KMS-11 (cell line): ENCODE data around the gene ST7L.

Source experiments
- H2AFZ ChIP-seq: fragments of 200-600 bp; sonication (generic); 2 replicates; pipeline ENCODE4 v1.6.1; 2016; ENCODE audit warnings: antibody characterized with exemption, mixed run types, low read depth
- H3K27ac ChIP-seq: fragments of 200-600 bp; sonication (generic); 2 replicates; pipeline ENCODE4 v1.6.1; 2016; ENCODE audit warnings: mild to moderate bottlenecking, mixed run types
- H3K27me3 ChIP-seq: fragments of 200-600 bp; sonication (generic); 2 replicates; pipeline ENCODE4 v1.6.1; 2017; ENCODE audit warnings: mild to moderate bottlenecking, low read depth, mixed run types, moderate library complexity; ENCODE audit not compliant: insufficient read depth
- H3K36me3 ChIP-seq: fragments of 200-600 bp; sonication (generic); 2 replicates; pipeline ENCODE4 v1.6.1; 2017; ENCODE audit warnings: mild to moderate bottlenecking, mixed run types; ENCODE audit not compliant: insufficient read depth
- H3K4me1 ChIP-seq: fragments of 200-600 bp; sonication (generic); 2 replicates; pipeline ENCODE4 v1.6.1; 2016; ENCODE audit warnings: mild to moderate bottlenecking, low read depth, mixed run types; ENCODE audit not compliant: poor library complexity, severe bottlenecking
- H3K4me2 ChIP-seq: fragments of 200-600 bp; sonication (generic); 2 replicates; pipeline ENCODE4 v1.7.0; 2016; ENCODE audit warnings: mild to moderate bottlenecking, mixed run types
- H3K4me3 ChIP-seq: fragments of 200-600 bp; sonication (generic); IDR thresholded peaks from 2 replicates; pipeline ENCODE4 v1.6.1; 2017; ENCODE audit warnings: low read depth, low read length, mixed read lengths; ENCODE audit not compliant: insufficient read depth
- H3K79me2 ChIP-seq: fragments of 200-600 bp; sonication (generic); 2 replicates; pipeline ENCODE4 v1.6.1; 2016; ENCODE audit warnings: low read depth, mixed run types; ENCODE audit not compliant: insufficient read depth
- H3K9ac ChIP-seq: fragments of 200-600 bp; sonication (generic); 2 replicates; pipeline ENCODE4 v1.6.1; 2016; ENCODE audit warnings: mild to moderate bottlenecking, mixed run types
- H4K20me1 ChIP-seq: fragments of 200-600 bp; sonication (generic); 2 replicates; pipeline ENCODE4 v1.6.1; 2016; ENCODE audit warnings: mild to moderate bottlenecking, mixed run types; ENCODE audit not compliant: insufficient read depth
- CTCF ChIP-seq: fragments of 200-600 bp; sonication (generic); conservative IDR thresholded peaks from 2 replicates; pipeline ENCODE4 v1.6.1; 2017; ENCODE audit warnings: low read depth, mild to moderate bottlenecking, antibody characterized with exemption, low read length, moderate library complexity, mixed read lengths

The ST7L gene, protein sequence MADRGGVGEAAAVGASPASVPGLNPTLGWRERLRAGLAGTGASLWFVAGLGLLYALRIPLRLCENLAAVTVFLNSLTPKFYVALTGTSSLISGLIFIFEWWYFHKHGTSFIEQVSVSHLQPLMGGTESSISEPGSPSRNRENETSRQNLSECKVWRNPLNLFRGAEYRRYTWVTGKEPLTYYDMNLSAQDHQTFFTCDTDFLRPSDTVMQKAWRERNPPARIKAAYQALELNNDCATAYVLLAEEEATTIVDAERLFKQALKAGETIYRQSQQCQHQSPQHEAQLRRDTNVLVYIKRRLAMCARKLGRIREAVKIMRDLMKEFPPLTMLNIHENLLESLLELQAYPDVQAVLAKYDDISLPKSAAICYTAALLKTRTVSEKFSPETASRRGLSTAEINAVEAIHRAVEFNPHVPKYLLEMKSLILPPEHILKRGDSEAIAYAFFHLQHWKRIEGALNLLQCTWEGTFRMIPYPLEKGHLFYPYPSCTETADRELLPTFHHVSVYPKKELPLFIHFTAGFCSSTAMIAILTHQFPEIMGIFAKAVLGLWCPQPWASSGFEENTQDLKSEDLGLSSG

DNA sequence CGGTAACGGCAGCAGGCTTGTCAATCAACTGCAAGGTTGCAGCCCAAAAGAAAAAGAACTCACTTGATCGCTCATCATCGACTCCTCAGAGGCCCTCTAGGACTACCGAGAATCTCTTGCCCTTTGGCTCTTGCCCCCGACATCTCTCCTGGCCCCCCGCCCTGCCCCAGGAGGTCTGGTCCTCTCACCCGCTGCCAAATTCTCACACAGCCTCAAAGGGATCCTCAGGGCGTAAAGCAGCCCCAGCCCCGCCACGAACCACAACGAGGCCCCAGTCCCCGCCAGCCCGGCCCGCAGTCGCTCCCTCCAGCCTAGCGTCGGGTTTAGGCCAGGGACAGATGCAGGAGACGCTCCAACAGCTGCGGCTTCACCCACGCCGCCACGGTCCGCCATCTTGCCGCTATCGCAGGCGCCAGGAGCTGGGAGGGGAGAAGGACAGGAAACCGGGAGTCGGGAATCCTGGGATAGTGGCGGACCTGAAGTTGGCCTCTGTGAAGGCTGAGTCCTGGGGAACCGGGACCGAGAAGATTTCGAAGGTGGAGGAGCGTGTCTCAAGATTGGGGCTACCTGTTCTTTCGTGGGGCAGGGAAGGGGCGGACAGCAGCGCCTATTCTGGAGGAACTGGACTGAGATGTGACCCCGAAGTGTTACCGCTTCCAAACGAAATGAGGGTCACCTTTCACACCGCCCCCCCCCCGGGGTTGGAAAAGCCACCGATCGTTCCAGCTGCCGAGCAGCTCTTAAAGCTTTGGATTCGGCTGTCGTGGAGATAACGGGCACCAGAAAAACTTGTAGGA lies at the start of gene ST7L:
Gene ST7L (minus strand): TSS at position 421 of the 797 bp plus-strand sequence. CDS start 28 bp downstream, at position 393.
- Histone ChIP-seq H3K27me3 (no peaks in the 10 kb centered on the region), H3K79me2 (peaks cover 42% of the 10 kb centered on the region), H3K4me1 (peaks cover 26% of the 10 kb centered on the region)

GRCh38 chr1:112666946-112667345 lies 48.0 kb upstream of the ST7L start:
- H3K36me3 ChIP-seq, result no peaks in the 10 kb centered on the region
- no peak for TF ChIP-seq CTCF

More for the DNA sequence above, at the start of gene ST7L:
- no peak for TF ChIP-seq CTCF
- Histone ChIP-seq H3K4me3 (peak within 1 kb of the TSS; percentile 39), H4K20me1 (no peaks in the 10 kb centered on the region), H2AFZ (peak within 1 kb of the TSS; percentile 79), H3K36me3 (no peaks in the 10 kb centered on the region), H3K9ac (peak within 1 kb of the TSS; percentile 98), H3K27ac (peak within 1 kb of the TSS; percentile 96), H3K4me2 (peak within 1 kb of the TSS; percentile 78)

DNA sequence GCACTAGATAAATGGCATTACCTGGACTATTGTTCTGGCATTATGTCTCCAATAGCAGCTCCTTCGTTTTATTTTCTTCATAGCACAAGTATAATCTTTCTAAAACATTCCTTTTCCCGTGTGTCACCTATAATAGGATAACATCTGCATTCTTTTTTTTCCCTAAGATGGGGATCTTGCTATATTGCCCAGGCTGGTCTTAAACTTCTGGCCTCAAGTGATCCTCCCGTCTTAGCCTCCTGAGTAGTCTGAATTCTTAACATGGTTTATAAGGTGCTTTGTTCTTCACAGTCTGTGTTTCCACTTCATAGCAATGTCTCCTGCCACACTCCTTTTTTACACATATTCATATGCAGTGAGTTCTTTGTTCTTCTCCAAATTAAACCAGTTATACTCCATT lies 46.9 kb upstream of the ST7L start:
- Histone ChIP-seq H2AFZ (no peak overlapping the region), H3K27me3 (no peaks in the 10 kb centered on the region), H3K4me3 (no peak overlapping the region), H3K4me2 (no peak overlapping the region), H3K9ac (no peak overlapping the region), H3K79me2 (no peaks in the 10 kb centered on the region), H3K36me3 (no peaks in the 10 kb centered on the region; the same call in 1 of the 2 replicates), H3K4me1 (peaks cover 21% of the 10 kb centered on the region), H4K20me1 (no peaks in the 10 kb centered on the region), H3K27ac (no peak overlapping the region)
- no peak for TF ChIP-seq CTCF

More at GRCh38 chr1:112666946-112667345, 48.0 kb upstream of the ST7L start:
- Histone ChIP-seq H2AFZ (no peak overlapping the region), H3K4me3 (no peak overlapping the region), H4K20me1 (no peaks in the 10 kb centered on the region), H3K27me3 (no peaks in the 10 kb centered on the region), H3K9ac (no peak overlapping the region), H3K4me2 (no peak overlapping the region), H3K4me1 (peaks cover 25% of the 10 kb centered on the region), H3K27ac (no peak overlapping the region), H3K79me2 (no peaks in the 10 kb centered on the region)

- H3K36me3 ChIP-seq, result peaks cover 9% of the 10 kb centered on the region; the same call in 1 of the 2 replicates
Observed at GRCh38 chr1:112651205-112651604, 32.3 kb upstream of the ST7L start.

More at GRCh38 chr1:112651205-112651604, 32.3 kb upstream of the ST7L start:
- Histone ChIP-seq H3K27ac (no peak overlapping the region), H3K4me3 (no peak overlapping the region), H2AFZ (no peak overlapping the region), H3K27me3 (no peaks in the 10 kb centered on the region), H3K9ac (no peak overlapping the region), H4K20me1 (no peaks in the 10 kb centered on the region), H3K4me2 (no peak overlapping the region), H3K4me1 (no peaks in the 10 kb centered on the region), H3K79me2 (peaks cover 15% of the 10 kb centered on the region; the same call in 1 of the 2 replicates)
- no peak for TF ChIP-seq CTCF
